Keratinocyte (primary cell): ENCODE measurements around the gene FOXE1.

ENCODE experiments used
- EZH2 ChIP-seq: IDR thresholded peaks from one replicate; pipeline ENCODE4 v1.6.1; 2012; ENCODE audit warnings: inconsistent platforms, mild to moderate bottlenecking, low read length, moderate library complexity
- TF ChIP-seq, protein P1 (sequence below), 3 experiments: IDR thresholded peaks in 1 of 3; conservative IDR thresholded peaks in 1 of 3; optimal IDR thresholded peaks in 1 of 3; 2 replicates in 2 of 3; 3 replicates in 1 of 3; pipeline versions ENCODE3 to v1.5.1; 2011; ENCODE audit warnings: low read length in 3 of 3, mild to moderate bottlenecking in 3 of 3, moderate library complexity in 2 of 3, control low read depth in 1 of 3, inconsistent platforms in 1 of 3; ENCODE audit not compliant: insufficient read depth in 2 of 3; ENCODE audit errors: extremely low read depth in 1 of 3

- TF ChIP-seq, protein P1, sequence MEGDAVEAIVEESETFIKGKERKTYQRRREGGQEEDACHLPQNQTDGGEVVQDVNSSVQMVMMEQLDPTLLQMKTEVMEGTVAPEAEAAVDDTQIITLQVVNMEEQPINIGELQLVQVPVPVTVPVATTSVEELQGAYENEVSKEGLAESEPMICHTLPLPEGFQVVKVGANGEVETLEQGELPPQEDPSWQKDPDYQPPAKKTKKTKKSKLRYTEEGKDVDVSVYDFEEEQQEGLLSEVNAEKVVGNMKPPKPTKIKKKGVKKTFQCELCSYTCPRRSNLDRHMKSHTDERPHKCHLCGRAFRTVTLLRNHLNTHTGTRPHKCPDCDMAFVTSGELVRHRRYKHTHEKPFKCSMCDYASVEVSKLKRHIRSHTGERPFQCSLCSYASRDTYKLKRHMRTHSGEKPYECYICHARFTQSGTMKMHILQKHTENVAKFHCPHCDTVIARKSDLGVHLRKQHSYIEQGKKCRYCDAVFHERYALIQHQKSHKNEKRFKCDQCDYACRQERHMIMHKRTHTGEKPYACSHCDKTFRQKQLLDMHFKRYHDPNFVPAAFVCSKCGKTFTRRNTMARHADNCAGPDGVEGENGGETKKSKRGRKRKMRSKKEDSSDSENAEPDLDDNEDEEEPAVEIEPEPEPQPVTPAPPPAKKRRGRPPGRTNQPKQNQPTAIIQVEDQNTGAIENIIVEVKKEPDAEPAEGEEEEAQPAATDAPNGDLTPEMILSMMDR (optimal IDR thresholded peaks at IDR 0.05 in 1 of 3, IDR thresholded peaks at IDR 0.05 in 1 of 3, conservative IDR thresholded peaks at IDR 0.05 in 1 of 3; ENCODE audit: extremely low read depth in 1 of 3, insufficient read depth in 2 of 3, low read length in 3 of 3), result no peak
- no peak for TF ChIP-seq EZH2
Observed at GRCh38 chr9:97892421-97892820, 39.4 kb downstream of the FOXE1 start.
